ENCODE measurements around the gene MAST4.

Gene MAST4

GRCh38 chr5:67216564-67216963, 620.4 kb downstream of the MAST4 start:
- no peak for DNase-seq (ENCODE audit: low read depth in 2 of 3, low spot score in 2 of 3)
